B cell (primary cell): ENCODE data around the gene CCDC134. TPM values are rescaled to one million over a fixed set of nuclear protein-coding genes. Genes with fewer than 3 reads are reported as not detected.
A peak's percentile ranks its signal among the peaks of the same experiment; 100 is the strongest.

Experiments used
- ATAC-seq: fragments of 200-7000 bp; cut with Tn5 transposase; one replicate; pipeline ENCODE4 v1.10.0; 2021; ENCODE audit warnings: low read depth, mild to moderate bottlenecking, moderate number of reproducible peaks, moderate library complexity
- CTCF ChIA-PET: fragments of 350-600 bp; sonication (Branson Sonifier 250); formaldehyde crosslinking; loops from one replicate; lab custom pipeline; 2021; ENCODE audit warnings: antibody characterized with exemption, inconsistent platforms; lab: Charles Lee
- POLR2A ChIA-PET: fragments of 350-600 bp; sonication (Branson Sonifier 250); formaldehyde crosslinking; loops from one replicate; lab custom pipeline; 2021; ENCODE audit warnings: antibody characterized with exemption; lab: Charles Lee
- DNase-seq: peaks from one replicate; pipeline ENCODE4 v3.0.0; 2013
- H2AFZ ChIP-seq: 2 replicates; pipeline ENCODE4 v1.6.1; 2012; ENCODE audit warnings: mild to moderate bottlenecking, low read depth, low read length; ENCODE audit not compliant: insufficient read depth, poor library complexity, severe bottlenecking
- H3K27ac ChIP-seq, 2 donors: 1 replicate in 1 of 2; 2 replicates in 1 of 2; pipeline ENCODE4 v1.5.1; 2012 to 2013; ENCODE audit warnings: low read length in 2 of 2, mild to moderate bottlenecking in 2 of 2, moderate library complexity in 1 of 2
- H3K27me3 ChIP-seq, 4 experiments: fragments of 200-600 bp in 1 of 4; sonication (generic) in 1 of 4; replicated peaks in 1 of 4; 1 replicate in 2 of 4; 2 replicates in 2 of 4; pipeline versions ENCODE4 v1.6.1 to v1.7.0; 2013 to 2016; ENCODE audit warnings: low read length in 3 of 4, mild to moderate bottlenecking in 2 of 4, mixed read lengths in 1 of 4, moderate library complexity in 1 of 4; ENCODE audit not compliant: insufficient read depth in 4 of 4, control insufficient read depth in 3 of 4; ENCODE audit errors: control extremely low read depth in 1 of 4
- H3K36me3 ChIP-seq, 2 experiments: replicated peaks in 1 of 2; 1 replicate in 1 of 2; 2 replicates in 1 of 2; pipeline versions ENCODE4 v1.6.1 to v1.7.1; 2013; ENCODE audit warnings: low read length in 1 of 2; ENCODE audit not compliant: insufficient read depth in 2 of 2, control insufficient read depth in 1 of 2; ENCODE audit errors: control extremely low read depth in 1 of 2, extremely low read depth in 1 of 2
- H3K4me1 ChIP-seq, 2 donors: fragments of 200-600 bp in 1 of 2; sonication (generic) in 1 of 2; 1 replicate in 1 of 2; 2 replicates in 1 of 2; pipeline versions ENCODE4 v1.5.1 to v1.6.1; 2013 to 2017; ENCODE audit warnings: low read length in 2 of 2; ENCODE audit not compliant: control insufficient read depth in 2 of 2, insufficient read depth in 2 of 2
- H3K4me2 ChIP-seq: replicated peaks from 2 replicates; pipeline ENCODE3; 2012; ENCODE audit warnings: mild to moderate bottlenecking, low read depth, low read length; ENCODE audit not compliant: poor library complexity, severe bottlenecking
- H3K4me3 ChIP-seq, 5 experiments: fragments of 200-600 bp in 1 of 5; sonication (generic) in 1 of 5; 1 replicate in 3 of 5; 2 replicates in 2 of 5; pipeline versions ENCODE4 v1.5.1 to v1.7.0; 2011 to 2016; ENCODE audit warnings: low read length in 4 of 5, mild to moderate bottlenecking in 4 of 5, low read depth in 2 of 5, control low read depth in 1 of 5, moderate library complexity in 1 of 5; ENCODE audit not compliant: insufficient read depth in 1 of 5; ENCODE audit errors: control extremely low read depth in 1 of 5, extremely low read depth in 1 of 5
- H3K79me2 ChIP-seq: fragments of 200-600 bp; sonication (generic); one replicate; pipeline ENCODE4 v1.6.0; 2016; ENCODE audit warnings: low read length; ENCODE audit not compliant: control insufficient read depth, insufficient read depth
- H3K9ac ChIP-seq: fragments of 200-600 bp; sonication (generic); 2 replicates; pipeline ENCODE4 v1.6.1; 2017; ENCODE audit warnings: mild to moderate bottlenecking, low read length, moderate library complexity
- H3K9me3 ChIP-seq, 3 donors: one replicate each; pipeline versions ENCODE4 v1.6.1 to v1.7.1; 2013; ENCODE audit warnings: low read length in 2 of 3; ENCODE audit not compliant: control insufficient read depth in 2 of 3, insufficient read depth in 1 of 3; ENCODE audit errors: control extremely low read depth in 1 of 3
- H4K20me1 ChIP-seq: 2 replicates; pipeline ENCODE4 v1.6.0; 2012; ENCODE audit warnings: mild to moderate bottlenecking, low read length; ENCODE audit not compliant: insufficient read depth, control insufficient read depth, poor library complexity, severe bottlenecking
- H3K27ac Mint-ChIP-seq: one replicate; pipeline ENCODE4 v1.8.0; 2021; ENCODE audit warnings: mixed read lengths
- H3K27me3 Mint-ChIP-seq: one replicate; pipeline ENCODE4 v1.8.0; 2021; ENCODE audit warnings: mixed read lengths
- H3K4me1 Mint-ChIP-seq: one replicate; pipeline ENCODE4 v1.8.0; 2021; ENCODE audit warnings: mixed read lengths
- H3K4me3 Mint-ChIP-seq: one replicate; pipeline ENCODE4 v1.8.0; 2021; ENCODE audit warnings: mixed read lengths
- H3K9me3 Mint-ChIP-seq: one replicate; pipeline ENCODE4 v1.8.0; 2022; ENCODE audit warnings: mixed read lengths; ENCODE audit not compliant: insufficient read depth
- EZH2 ChIP-seq: IDR thresholded peaks from 2 replicates; pipeline ENCODE4 v1.6.1; 2012; ENCODE audit warnings: borderline replicate concordance, low read depth, mild to moderate bottlenecking, moderate library complexity, low read length; ENCODE audit not compliant: insufficient read depth, poor library complexity, severe bottlenecking
- WGBS: methylation state at CpG from one replicate; pipeline ENCODE4 v1.1.5; 2013; ENCODE audit warnings: missing lambda C conversion rate; ENCODE audit not compliant: insufficient coverage; 5-methylcytosine and 5-hydroxymethylcytosine counted together
- intact Hi-C: fragments of 100-400 bp; cut with micrococcal nuclease; formaldehyde crosslinking; loops from one replicate; pipeline ENCODE4 v1.10.0; 2022
- polyA plus RNA-seq: library from polyadenylated mRNA; depleted of rRNA; stranded (reverse); fragments of >200 nt; gene quantifications from 2 replicates; pipeline ENCODE4 v1.2.3, GENCODE V29; 2012
- total RNA-seq, 2 donors: library from RNA; stranded (reverse); fragments of 120-200 nt in 1 of 2; gene quantifications; 1 replicate in 1 of 2; 2 replicates in 1 of 2; pipeline versions ENCODE4 v1.2.3 to v1.2.4, GENCODE V29; 2013 to 2022
- TF ChIP-seq, protein P1 (sequence below): fragments of 200-600 bp; IDR thresholded peaks from one replicate; pipeline ENCODE4 v1.8.0; 2022; ENCODE audit warnings: antibody characterized with exemption, mild to moderate bottlenecking

Gene CCDC134
- total and polyA plus RNA-seq, 2 donors (not counting 1 experiment from before 2014, with no cell fraction given) = 4.4 to 18.1 TPM

DNA sequence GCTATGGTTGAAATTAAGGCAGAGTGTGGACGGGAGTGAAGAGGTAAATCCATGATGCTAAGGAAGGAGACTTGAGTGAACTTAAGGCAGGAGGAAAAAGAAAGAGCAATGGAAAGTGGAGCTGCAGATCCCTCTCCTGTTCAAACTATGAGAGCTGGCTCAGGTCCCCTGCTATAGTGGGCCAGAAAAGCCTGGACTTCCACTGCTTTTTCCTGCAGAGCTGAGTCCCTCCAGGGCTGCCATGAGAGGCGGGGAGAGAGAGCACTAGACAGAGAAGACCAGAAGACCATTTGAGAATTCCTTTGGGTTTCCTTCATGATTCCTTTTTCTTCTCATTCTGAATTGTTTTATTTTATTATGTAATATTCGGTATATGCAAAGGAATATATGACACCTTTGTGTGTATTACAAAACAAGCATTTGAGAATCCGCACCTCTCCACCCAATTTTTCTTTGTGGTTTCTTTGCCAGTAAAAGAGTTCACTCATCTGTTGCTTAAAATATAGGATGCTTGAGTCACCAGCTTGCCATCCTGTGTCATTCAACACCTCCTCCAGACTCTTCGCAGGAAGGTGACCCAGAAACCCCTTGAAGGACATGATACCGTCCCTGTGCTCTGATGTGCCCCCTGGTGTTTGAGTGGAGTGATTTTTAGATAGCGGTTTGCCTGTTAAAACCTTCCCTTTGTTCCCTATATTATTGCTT lies 56.8 kb downstream of the CCDC134 start:
- Mint-ChIP-seq H3K27ac (peak overlapping the region; percentile 80), H3K4me1 (peaks cover 67% of the 10 kb centered on the region), H3K4me3 (peak overlapping the region; percentile 40), H3K9me3 (no peaks in the 10 kb centered on the region), H3K27me3 (no peaks in the 10 kb centered on the region)
- 100% methylated on average over 2 of the region's 7 CpGs for whole genome bisulfite sequencing
- POLR2A ChIA-PET = interaction anchor here (0.8 to 1.8 kb wide), 2 partner anchors 10 to 23 kb away, joined by 3 to 6 read pairs; no protein-coding TSS in a partner anchor
- no peak overlapping the region for H2AFZ ChIP-seq
- peaks cover 90% of the 10 kb centered on the region for H3K79me2 ChIP-seq
- intact Hi-C loops = loop anchor here (1.0 to 2.0 kb wide), 4 partner anchors 15 to 160 kb away; partner anchors contain the start of gene SREBF2
- ATAC-seq (peak; percentile 25), DNase-seq (peak; percentile 75)
- peak overlapping the region; percentile 45 for H3K4me2 ChIP-seq
- peaks cover 0 to 2% of the 10 kb centered on the region in 2 experiments for H3K36me3 ChIP-seq
- no peaks in the 10 kb centered on the region for H3K9me3 ChIP-seq
- peaks cover 52 to 62% of the 10 kb centered on the region in 2 donors for H3K4me1 ChIP-seq
- CTCF ChIA-PET = interaction anchor here (0.7 to 3.8 kb wide), 15 partner anchors 10 to 159 kb away, joined by 3 to 21 read pairs (median 8); partner anchors contain the start of genes MEI1 and SREBF2
- peak overlapping the region; percentile 6 for H3K9ac ChIP-seq
- peak overlapping the region; percentile 10 to 63 for H3K27ac ChIP-seq
- TF ChIP-seq, protein P1, sequence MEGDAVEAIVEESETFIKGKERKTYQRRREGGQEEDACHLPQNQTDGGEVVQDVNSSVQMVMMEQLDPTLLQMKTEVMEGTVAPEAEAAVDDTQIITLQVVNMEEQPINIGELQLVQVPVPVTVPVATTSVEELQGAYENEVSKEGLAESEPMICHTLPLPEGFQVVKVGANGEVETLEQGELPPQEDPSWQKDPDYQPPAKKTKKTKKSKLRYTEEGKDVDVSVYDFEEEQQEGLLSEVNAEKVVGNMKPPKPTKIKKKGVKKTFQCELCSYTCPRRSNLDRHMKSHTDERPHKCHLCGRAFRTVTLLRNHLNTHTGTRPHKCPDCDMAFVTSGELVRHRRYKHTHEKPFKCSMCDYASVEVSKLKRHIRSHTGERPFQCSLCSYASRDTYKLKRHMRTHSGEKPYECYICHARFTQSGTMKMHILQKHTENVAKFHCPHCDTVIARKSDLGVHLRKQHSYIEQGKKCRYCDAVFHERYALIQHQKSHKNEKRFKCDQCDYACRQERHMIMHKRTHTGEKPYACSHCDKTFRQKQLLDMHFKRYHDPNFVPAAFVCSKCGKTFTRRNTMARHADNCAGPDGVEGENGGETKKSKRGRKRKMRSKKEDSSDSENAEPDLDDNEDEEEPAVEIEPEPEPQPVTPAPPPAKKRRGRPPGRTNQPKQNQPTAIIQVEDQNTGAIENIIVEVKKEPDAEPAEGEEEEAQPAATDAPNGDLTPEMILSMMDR = peak; percentile 78
- TF ChIP-seq EZH2 = no peak
- H3K4me3 ChIP-seq = no peak overlapping the region
- H3K27me3 ChIP-seq = no peaks in the 10 kb centered on the region
- H4K20me1 ChIP-seq = peaks cover 17% of the 10 kb centered on the region

DNA sequence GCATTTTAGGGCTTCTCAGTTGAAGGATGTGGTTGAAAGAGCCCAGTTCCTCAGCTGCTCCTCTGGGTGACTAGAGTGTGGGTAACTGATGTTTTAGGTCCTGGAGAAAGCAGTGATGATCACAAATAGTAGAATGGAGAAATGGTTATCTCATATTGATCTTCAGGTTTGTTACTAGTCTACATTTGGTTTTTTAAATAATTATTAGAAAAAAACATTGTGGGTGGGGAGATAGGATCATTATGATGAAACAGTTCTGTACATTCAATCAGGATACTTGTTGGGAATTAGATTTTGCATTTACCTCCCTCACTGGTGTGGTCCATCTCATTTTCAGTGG lies 57.4 kb downstream of the CCDC134 start:
- H3K9me3 ChIP-seq = no peaks in the 10 kb centered on the region
- no peaks in the 10 kb centered on the region for H3K27me3 ChIP-seq
- H3K27me3 Mint-ChIP-seq = no peaks in the 10 kb centered on the region
- H4K20me1 ChIP-seq = peaks cover 15% of the 10 kb centered on the region
- no peak overlapping the region for H3K4me3 ChIP-seq
- CTCF ChIA-PET = interaction anchor here (0.7 to 3.8 kb wide), 12 partner anchors 10 to 160 kb away, joined by 3 to 21 read pairs (median 9); partner anchors contain the start of genes MEI1 and SREBF2
- H3K27ac Mint-ChIP-seq = peak overlapping the region; percentile 79
- TF ChIP-seq EZH2 = no peak
- TF ChIP-seq, protein P1 = peak; percentile 50
- peak overlapping the region; percentile 66 for H3K4me3 Mint-ChIP-seq
- ATAC-seq = no peak
- intact Hi-C loops = loop anchor here (1.0 to 2.0 kb wide), 4 partner anchors 15 to 161 kb away; partner anchors contain the start of gene SREBF2
- POLR2A ChIA-PET = interaction anchor here (1.8 kb wide), 1 partner anchor 24 kb away, joined by 6 read pairs; no protein-coding TSS in a partner anchor
- H3K27ac ChIP-seq = peak overlapping the region; percentile 26 to 63
- H3K4me1 Mint-ChIP-seq = peaks cover 71% of the 10 kb centered on the region
- peaks cover 58 to 67% of the 10 kb centered on the region in 2 donors for H3K4me1 ChIP-seq
- no peak for DNase-seq
- H2AFZ ChIP-seq = no peak overlapping the region
- peak overlapping the region; percentile 6 for H3K9ac ChIP-seq
- no peaks in the 10 kb centered on the region for H3K9me3 Mint-ChIP-seq
- peaks cover 85% of the 10 kb centered on the region for H3K79me2 ChIP-seq
- peaks cover 0 to 2% of the 10 kb centered on the region in 2 experiments for H3K36me3 ChIP-seq
- peak overlapping the region; percentile 45 for H3K4me2 ChIP-seq
